GM21723 (cell line): ENCODE measurements around the gene METTL6.
"Not testable (repeated sequence)": the region's sequence is repeated elsewhere in the genome, so short reads cannot be mapped to it uniquely, and the experiment has no call there.

Experiments
- ATAC-seq: cut with Tn5 transposase; IDR thresholded peaks from one replicate; pipeline ENCODE4 v1.9.1; 2021; ENCODE audit warnings: mild to moderate bottlenecking, moderate library complexity; ENCODE audit not compliant: unreplicated experiment

The METTL6 gene

DNA sequence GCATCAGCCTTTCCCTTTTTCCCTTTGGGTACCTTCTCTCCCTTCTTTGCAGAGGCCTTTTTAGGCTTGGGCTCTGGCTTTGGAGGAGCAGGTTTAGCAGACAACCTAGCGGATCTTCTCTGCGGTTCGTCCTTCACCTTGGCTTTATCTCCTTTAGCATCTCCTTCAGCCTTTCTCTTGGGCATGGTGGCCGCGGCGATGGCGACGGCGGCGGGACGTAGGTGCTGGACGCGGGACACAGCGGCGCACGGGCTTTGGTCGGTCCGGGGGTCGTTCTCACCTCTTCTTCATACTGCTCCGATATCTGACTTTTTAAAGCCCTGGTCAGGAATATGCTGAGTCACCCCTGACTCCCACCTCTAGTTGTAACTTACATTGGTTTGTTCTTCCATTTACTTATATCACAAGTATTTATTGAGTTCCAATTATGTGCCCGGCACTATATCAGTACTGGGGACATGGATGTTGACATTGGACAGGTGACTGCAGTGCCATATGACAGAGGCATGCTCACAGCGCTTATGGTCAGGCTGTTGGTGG lies 51.8 kb downstream of the METTL6 start:
- no peak for ATAC-seq

GRCh38 chr3:15372918-15373317 lies 54.4 kb downstream of the METTL6 start:
- no peak for ATAC-seq

GRCh38 chr3:15368561-15369135 lies 58.7 kb downstream of the METTL6 start:
- ATAC-seq = no peak

- no peak for ATAC-seq
Measured at GRCh38 chr3:15367059-15367458, 60.3 kb downstream of the METTL6 start.

GRCh38 chr3:15364078-15364477 lies 63.3 kb downstream of the METTL6 start:
- not testable (repeated sequence) for ATAC-seq

- ATAC-seq = peak; percentile 78
Measured at GRCh38 chr3:15361494-15362214, 65.7 kb downstream of the METTL6 start.

GRCh38 chr3:15360788-15361493 lies 66.4 kb downstream of the METTL6 start:
- ATAC-seq = no peak
